GM10266 (cell line): ENCODE measurements around the gene PIGU.

Experiments used
- DNase-seq: peaks from one replicate; pipeline ENCODE4 v3.0.0; 2012; ENCODE audit errors: extremely low spot score
- TF ChIP-seq, protein P1 (sequence below): IDR thresholded peaks from 2 replicates; pipeline ENCODE4 v1.5.1; 2012; ENCODE audit warnings: mild to moderate bottlenecking, low read depth; ENCODE audit not compliant: control insufficient read depth, insufficient read depth; ENCODE audit errors: missing control alignments

The PIGU gene

DNA sequence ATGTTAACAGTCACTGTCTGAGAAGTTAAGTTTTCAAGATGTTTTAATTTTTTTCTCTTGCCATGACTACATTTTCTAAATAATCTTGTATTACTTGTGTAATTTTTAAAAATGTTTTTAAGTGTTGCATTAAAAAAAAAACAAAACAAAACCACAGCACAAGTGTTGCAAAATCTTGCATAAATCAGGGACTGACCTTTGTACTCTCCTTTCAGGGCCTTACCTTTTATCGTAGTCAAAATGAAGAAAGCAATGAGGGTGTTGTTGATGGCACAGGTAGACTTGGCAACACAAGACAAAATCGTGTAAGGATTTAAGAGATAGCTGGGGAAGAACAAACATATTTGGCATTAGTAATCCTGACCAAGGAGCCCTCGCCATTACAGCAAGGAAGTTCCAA is 42.5 kb downstream of the PIGU start:
- DNase-seq: no peak
- TF ChIP-seq, protein P1, sequence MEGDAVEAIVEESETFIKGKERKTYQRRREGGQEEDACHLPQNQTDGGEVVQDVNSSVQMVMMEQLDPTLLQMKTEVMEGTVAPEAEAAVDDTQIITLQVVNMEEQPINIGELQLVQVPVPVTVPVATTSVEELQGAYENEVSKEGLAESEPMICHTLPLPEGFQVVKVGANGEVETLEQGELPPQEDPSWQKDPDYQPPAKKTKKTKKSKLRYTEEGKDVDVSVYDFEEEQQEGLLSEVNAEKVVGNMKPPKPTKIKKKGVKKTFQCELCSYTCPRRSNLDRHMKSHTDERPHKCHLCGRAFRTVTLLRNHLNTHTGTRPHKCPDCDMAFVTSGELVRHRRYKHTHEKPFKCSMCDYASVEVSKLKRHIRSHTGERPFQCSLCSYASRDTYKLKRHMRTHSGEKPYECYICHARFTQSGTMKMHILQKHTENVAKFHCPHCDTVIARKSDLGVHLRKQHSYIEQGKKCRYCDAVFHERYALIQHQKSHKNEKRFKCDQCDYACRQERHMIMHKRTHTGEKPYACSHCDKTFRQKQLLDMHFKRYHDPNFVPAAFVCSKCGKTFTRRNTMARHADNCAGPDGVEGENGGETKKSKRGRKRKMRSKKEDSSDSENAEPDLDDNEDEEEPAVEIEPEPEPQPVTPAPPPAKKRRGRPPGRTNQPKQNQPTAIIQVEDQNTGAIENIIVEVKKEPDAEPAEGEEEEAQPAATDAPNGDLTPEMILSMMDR: no peak

DNA sequence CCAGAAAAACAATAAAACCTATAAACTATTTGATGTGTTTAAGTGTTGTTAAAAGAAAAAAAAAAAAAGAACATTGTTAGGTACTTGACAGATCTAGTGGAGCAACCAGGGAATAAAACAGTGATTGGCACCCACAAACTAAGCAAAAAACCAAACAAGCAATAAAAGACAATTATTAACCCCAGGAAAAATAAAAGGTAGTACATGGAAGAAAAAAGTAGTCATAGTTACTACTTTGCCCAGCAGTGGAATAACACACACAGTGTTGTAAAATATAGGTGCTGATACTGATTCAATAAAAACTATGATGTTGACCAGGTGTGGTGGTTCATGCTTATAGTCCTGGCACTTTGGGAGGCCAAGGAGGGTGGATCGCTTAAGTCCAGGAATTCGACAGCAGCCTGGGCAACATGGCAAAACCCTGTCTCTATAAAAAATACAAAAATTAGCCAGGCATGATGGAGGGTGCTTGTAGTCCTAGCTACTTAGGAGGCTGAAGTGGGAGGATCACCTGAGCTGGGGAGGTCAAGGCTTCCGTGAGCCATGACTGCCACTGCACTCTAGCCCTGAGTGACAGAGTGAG is 43.9 kb downstream of the PIGU start:
- TF ChIP-seq, protein P1: no peak
- DNase-seq: no peak

DNA sequence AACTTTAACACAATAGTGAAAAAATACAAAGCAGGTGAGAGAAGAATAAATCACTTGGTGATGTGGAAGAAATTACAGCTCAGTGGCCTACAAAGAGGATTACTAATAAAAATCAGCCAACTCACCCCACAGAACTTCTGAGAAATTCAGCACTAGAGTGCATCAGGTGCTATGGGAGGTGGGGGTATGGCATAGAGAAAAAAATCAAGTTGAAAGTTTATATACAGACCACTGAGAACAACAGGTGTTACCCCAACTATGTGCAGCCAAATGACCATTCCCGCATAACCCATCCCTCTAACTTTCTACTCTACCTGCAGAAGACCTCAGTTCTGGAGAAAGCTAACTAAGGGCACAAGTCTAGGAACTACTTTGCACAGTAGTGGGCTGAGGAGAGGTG is 47.0 kb downstream of the PIGU start:
- TF ChIP-seq, protein P1: no peak

DNA sequence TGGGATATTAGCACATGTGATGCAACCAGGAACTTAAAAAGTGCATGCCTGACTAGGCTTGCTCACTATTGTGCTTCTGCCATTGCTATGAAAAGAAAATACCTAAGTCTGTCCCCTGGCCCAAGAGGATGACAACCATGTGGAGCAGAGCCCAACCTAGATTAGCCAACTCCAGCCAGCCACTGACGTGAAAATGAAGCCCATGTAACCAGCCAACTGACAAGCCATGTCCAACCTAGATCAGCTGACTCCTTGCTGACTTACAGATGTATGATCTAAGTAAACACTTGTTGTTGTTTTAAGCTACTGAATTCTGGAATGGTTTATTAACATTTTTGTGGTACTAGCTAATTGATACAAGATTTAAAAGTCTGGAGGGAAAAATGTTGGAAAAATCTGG is 47.5 kb downstream of the PIGU start:
- DNase-seq: no peak
- TF ChIP-seq, protein P1: no peak

More for the DNA sequence above, 47.0 kb downstream of the PIGU start:
- no peak for DNase-seq

DNA sequence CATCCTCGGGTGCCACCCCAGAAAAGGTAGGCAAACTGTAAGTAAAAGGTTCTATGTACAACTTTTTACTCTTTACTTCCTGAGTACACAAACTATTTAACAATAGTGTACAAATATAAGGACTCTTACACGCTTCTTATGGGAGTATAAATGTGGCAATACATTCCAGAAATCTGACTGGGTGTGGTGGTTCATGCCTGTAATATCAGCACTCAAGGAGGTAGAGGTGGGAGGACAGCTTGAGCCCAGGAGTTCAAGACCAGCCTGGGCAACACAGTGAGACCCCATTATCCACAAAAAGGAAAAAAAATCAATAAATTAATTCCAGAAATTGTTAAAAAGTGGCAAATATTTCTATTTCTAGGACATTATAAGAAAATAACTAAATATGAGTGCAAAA is 48.9 kb downstream of the PIGU start:
- DNase-seq: no peak
- TF ChIP-seq, protein P1: no peak

DNA sequence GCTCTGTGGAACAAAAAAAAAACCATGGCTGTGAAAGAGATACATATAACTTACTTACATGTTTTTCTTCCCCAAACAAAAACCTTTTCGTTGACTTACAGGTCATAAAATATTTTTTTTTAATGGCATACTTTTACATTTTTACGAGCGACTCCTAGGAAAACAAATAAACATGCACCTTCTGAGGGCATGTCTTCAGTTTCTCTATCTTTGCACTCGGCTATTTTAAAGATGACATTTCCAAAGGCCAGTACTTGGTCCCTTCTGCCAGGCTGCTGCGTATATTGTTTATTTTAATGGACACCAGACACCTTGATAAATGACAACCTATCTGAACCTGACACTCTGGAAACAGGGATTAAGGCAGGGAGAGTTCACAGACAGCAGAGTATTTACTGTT is 49.4 kb downstream of the PIGU start:
- DNase-seq: no peak
- TF ChIP-seq, protein P1: no peak

DNA sequence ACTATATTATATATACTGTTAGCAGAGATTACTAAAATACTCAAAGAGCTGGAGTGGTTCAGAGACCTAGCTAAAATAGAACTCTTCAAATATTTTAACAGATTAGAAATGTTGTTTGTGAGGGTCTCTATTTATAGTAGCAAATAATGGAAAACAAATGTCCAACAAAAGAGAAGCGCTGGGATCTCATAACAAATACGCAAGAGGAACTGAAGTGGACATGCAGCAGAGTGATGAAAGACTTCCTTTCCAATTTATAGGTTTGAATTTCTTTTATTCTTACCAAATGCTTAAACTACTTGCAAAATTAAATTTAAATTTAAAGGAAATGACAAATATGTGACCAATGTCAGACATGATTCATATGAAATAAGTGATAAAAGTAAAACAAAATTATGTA is 49.9 kb downstream of the PIGU start:
- DNase-seq: no peak
- TF ChIP-seq, protein P1: no peak
